Measurements from ENCODE around the gene ZC3H4.

Gene ZC3H4

GRCh38 chr19:47113850-47114651, 475 bp upstream of the ZC3H4 start:
- in situ Hi-C loops (cut with MboI; ENCODE audit: low sequenced_read_pairs, unreplicated experiment) = no loop called here
- TF ChIP-seq CTCF (IDR thresholded peaks at IDR 0.05; ENCODE audit: borderline replicate concordance, control extremely low read depth, extremely low read depth, insufficient read depth, missing control alignments) = no peak
- DNase-seq (ENCODE audit: low spot score) = no peak

GRCh38 chr19:47112166-47112996, 1.2 kb downstream of the ZC3H4 start:
- no peak for TF ChIP-seq CTCF (IDR thresholded peaks at IDR 0.05; ENCODE audit: borderline replicate concordance, control extremely low read depth, extremely low read depth, insufficient read depth, missing control alignments)
- in situ Hi-C loops (cut with MboI; ENCODE audit: low sequenced_read_pairs, unreplicated experiment) = no loop called here
- peak; percentile 79 for DNase-seq (ENCODE audit: low spot score)

- in situ Hi-C loops (cut with MboI; ENCODE audit: low sequenced_read_pairs, unreplicated experiment) = no loop called here
- no peak for TF ChIP-seq CTCF (IDR thresholded peaks at IDR 0.05; ENCODE audit: borderline replicate concordance, control extremely low read depth, extremely low read depth, insufficient read depth, missing control alignments)
These were observed 1.9 kb downstream of the ZC3H4 start for GRCh38 chr19:47111682-47112165.

GRCh38 chr19:47111006-47111621, 2.5 kb downstream of the ZC3H4 start:
- in situ Hi-C loops (cut with MboI; ENCODE audit: low sequenced_read_pairs, unreplicated experiment) = no loop called here
- DNase-seq (ENCODE audit: low spot score) = peak; percentile 45
- no peak for TF ChIP-seq CTCF (IDR thresholded peaks at IDR 0.05; ENCODE audit: borderline replicate concordance, control extremely low read depth, extremely low read depth, insufficient read depth, missing control alignments)

More at GRCh38 chr19:47111682-47112165, 1.9 kb downstream of the ZC3H4 start:
- DNase-seq (ENCODE audit: low spot score) = no peak

GRCh38 chr19:47110521-47111005, 3.0 kb downstream of the ZC3H4 start:
- in situ Hi-C loops (cut with MboI; ENCODE audit: low sequenced_read_pairs, unreplicated experiment) = no loop called here
- TF ChIP-seq CTCF (IDR thresholded peaks at IDR 0.05; ENCODE audit: borderline replicate concordance, control extremely low read depth, extremely low read depth, insufficient read depth, missing control alignments) = no peak
- no peak for DNase-seq (ENCODE audit: low spot score)

All from GM13976 (cell line).